Anterior cingulate cortex (tissue), 58 donors: ENCODE data around the gene GNA15.

Experiments used
- DNase-seq, 58 donors: peaks; one replicate each; lab custom pipeline; 2025; lab: John Stamatoyannopoulos, UW

The GNA15 gene

DNA sequence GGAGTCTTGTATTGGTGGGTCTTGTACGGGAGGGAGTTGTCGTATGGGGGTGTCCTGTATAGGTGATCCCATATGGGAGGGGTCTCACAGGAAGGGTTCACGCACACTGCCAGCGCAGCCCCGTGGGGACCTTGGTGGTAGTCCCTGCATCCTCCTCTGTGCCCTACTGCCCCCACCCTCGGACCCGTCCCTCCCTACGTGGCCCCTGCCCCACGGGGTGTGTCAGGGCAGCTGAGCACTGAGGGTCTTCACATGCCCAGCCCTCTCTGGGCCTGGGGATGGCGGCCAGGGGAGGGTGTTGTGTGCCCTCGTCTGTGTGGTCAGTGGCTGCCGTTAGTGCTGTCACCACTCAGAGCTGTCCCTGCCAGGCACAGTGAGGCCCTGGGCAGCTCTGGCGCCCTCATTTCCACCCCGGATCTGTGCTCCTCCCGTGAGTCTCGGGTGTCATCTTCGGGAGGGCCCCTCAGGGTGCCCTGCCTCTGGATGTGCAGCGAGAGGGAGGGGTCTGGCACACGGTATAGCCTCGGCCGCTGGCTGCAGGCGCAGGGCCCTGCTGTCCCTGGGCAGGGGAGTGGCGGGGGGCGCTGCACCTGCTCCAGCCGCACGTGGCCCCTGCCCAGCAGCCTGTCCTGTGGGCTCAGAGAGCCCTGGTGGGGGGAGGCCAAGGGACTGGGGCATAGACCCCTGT is 16.0 kb upstream of the GNA15 start:
- peak in 9 of 58 donors; percentile 7 to 49 (median 23) for DNase-seq

- no peak for DNase-seq
Observed at GRCh38 chr19:3120611-3121276, 15.1 kb upstream of the GNA15 start.

- no peak for DNase-seq
Observed at GRCh38 chr19:3121396-3121795, 14.4 kb upstream of the GNA15 start.

GRCh38 chr19:3121821-3122511 is 13.9 kb upstream of the GNA15 start:
- no peak for DNase-seq

DNA sequence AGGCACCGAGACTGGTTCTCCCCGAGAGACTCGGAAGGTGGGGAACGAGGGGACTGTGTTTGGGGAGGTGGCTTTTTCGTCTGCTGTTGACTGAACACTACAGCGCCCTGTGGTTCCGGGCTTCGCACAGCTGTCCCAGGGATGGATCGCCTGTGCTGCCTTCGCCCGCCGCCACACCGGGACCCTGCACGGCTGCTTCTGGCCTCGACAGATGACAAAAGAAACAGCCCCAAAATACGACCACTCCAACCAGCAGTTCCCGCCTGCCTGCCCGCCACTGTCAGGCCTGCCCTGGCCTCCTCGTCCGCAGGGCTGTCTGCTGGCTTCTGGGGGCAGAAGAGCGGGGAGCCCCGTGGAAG is 13.3 kb upstream of the GNA15 start:
- DNase-seq = no peak

GRCh38 chr19:3123088-3123721 is 12.6 kb upstream of the GNA15 start:
- DNase-seq = no peak

- no peak for DNase-seq
Observed at GRCh38 chr19:3123956-3124355, 11.9 kb upstream of the GNA15 start.

DNA sequence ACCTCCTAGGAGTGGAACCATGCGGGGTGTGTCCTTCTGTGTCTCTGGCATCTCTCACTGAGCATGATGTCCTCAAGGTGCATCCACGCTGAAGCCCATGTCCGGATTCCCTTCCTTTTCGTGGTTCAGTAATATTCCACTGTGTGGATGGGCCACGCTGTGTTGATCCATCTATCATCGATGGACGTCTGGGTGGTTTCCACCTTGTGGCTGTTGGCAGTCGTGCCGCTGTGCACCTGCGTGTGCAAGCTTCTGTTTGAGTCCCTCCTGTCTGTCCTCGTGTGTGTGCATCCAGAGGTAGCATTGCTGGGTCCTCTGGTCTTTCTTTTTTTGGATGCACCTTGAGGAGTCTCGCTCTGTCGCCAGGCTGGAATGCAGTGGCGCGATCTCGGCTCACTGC is 11.2 kb upstream of the GNA15 start:
- DNase-seq = no peak

DNA sequence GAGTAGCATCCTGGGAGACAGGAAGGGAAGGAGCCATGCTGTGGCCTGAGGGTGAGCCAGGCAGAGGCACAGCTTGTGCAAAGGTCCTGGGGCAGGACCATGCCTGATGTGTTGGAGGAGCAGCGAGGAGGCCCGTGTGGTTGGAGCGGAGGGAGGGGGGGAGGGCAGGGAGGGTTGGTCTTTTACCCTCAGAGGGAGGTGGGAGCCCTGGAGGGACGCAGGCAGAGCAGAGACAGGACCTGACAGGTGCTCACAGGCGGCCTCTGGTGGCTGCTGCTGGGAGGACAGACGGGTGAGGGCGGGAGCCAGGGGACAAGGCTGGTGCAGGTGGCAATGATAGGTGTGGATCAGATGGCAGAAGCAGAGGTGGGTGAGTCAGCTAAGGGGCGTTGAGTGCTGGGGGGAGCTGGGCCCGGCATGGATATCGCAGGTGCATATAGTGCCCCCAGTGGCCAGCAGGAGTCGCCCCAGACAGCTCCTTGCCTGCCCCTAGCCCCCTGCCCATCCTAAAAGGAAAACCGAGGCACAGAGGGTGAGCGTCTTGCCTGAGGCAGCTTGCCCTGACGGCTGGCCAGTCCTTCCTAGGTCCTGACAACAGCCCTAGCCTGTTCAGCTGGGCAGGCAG is 9.8 kb upstream of the GNA15 start:
- DNase-seq = peak in 5 of 58 donors; percentile 11 to 25 (median 20)

DNA sequence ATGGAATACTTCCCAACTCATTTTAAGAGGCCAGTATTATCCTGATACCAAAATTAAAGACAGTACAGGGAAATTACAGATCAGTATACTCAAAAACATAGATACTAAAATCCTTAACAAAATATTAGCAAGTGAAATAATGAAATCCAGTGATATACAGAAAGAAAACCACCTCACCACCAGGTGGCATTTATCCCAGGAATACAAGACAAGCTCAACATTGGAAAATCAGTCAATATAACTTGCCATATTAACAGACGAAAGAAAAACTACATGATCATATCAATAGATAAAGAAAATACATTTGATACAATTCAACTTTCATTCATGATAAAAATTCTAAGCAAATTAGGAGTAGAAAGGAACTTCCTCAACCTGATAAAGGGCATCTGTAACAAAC is 6.7 kb upstream of the GNA15 start:
- DNase-seq = no peak

DNA sequence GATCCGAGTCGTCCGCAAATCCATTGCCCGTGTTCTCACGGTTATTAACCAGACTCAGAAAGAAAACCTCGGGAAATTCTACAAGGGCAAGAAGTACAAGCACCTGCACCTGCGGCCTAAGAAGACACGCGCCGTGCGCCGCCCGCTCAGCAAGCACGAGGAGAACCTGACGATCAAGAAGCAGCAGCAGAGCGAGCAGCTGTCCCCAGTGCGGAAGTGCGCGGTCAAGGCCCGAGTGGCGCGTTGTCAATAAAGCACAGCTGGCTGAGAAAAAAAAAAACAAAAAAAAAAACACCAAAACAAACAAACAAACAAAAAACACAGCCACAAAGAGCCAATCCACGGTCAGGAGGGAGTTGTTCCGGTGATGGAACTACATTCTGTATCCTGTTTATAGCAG is 4.7 kb upstream of the GNA15 start:
- no peak for DNase-seq

DNA sequence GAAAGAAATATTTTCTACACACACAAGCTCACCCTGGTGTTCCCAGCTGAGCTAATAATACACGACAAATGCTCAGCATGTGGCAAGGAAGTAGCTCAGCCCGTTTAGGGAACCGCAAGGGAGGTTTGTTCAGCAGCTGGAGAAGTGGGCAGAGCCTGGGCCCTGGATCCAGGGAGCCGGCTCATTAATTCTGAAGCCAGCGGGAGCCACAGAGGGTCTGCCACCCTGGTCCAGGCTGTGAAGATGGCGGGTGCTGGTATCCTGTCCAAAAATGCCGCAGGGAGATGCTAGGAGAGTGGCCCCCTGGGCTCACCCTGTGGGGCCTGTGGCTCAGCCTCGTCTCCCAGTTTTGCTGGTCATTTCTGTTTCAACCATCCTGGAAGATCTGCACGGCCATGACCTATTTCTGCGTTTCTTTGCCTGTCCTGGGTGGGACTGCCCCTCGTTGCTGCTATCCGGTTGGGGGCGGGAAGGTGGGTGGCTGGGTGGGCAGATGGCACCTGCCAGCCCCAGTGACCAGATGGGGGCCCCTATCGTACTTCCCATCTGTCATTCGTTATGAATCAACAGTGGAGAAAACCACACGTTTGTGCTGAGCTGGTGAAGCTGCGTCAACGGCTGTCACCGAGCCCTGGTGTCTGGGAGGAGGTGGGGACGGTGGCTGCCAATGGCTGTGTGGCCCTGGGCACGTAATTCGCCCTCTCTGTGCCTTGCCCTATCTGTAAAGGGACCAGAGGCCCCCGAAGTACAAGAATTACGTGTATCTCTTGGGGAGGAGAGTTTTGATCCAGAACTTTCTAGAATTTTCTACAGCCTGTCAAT is 2.7 kb upstream of the GNA15 start:
- DNase-seq = peak in 18 of 58 donors; percentile 3 to 63 (median 24)

- no peak for DNase-seq
Observed at GRCh38 chr19:3133793-3134116, 2.1 kb upstream of the GNA15 start.

DNA sequence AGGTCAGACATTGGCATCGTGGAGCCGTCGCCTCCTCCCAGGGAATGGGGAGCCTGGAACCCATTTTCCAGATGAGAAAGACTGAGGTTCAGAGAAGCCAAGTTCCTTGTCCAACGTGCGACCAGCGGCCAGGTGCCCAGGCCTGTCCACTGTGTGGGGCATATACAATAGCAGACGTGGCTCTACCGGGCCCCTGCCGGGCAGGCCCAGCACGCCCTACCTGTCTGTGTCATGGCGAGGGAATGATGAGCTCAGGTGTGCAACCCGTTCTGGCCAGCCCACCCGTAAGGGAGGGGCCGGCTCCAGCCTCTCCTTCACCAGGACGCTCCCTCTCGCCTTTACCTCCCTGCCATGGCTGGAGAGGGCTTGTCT is 837 bp downstream of the GNA15 start:
- DNase-seq = no peak

DNA sequence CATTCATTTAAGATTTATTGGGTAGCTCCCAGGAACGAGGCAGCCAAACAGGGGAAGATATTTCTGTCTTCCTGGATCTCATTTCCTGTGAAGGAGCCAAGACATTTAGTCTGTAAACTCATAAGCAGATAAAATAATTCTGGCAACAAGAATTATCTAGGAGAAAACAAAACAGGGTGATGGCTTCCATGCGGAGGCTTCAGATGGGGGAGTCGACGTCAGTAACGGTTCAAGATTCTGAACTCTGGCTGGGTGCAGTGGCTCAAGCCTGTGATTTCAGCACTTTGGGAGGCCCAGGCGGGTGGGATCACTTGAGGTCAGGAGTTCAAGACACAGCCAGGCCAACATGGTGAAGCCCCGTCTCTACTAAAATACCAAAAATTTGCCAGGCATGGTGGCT is 1.3 kb downstream of the GNA15 start:
- DNase-seq = no peak

GRCh38 chr19:3138268-3138667 is 2.4 kb downstream of the GNA15 start:
- DNase-seq = no peak

DNA sequence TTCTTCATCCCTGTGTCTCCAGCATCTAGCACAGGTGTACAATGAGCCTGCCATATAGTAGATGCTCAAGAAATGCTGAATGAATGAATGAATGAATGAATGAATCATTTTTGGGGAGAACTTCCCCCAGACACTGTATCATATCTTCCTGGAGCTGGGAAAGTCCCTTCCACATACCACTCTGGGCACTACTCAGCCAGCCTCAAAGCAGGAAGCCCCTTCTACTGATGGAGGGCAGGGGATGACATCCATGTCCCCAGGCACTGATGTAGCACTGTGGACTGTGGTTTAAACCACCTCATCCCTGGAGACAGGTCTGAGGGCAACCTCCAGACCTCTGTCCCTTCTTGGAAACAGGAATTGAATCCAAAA is 4.8 kb downstream of the GNA15 start:
- DNase-seq = no peak

DNA sequence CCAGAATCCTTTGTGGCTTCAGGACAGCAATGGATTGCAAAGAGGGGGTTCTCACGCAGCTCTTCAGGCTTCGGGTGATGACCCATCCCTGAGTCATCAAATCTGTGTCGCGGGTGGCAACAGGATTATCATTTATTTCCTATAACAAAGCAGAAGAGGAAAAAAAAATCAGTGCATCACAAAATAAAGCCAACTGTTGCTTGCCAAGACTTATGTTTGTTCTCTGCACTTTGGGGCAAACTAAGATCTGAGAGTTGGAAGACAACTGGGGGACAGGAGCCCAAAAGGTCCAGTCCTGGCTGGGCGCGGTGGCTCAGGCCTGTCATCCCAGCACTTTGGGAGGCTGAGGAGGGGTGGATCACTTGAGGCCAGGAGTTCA is 6.4 kb downstream of the GNA15 start:
- no peak for DNase-seq

DNA sequence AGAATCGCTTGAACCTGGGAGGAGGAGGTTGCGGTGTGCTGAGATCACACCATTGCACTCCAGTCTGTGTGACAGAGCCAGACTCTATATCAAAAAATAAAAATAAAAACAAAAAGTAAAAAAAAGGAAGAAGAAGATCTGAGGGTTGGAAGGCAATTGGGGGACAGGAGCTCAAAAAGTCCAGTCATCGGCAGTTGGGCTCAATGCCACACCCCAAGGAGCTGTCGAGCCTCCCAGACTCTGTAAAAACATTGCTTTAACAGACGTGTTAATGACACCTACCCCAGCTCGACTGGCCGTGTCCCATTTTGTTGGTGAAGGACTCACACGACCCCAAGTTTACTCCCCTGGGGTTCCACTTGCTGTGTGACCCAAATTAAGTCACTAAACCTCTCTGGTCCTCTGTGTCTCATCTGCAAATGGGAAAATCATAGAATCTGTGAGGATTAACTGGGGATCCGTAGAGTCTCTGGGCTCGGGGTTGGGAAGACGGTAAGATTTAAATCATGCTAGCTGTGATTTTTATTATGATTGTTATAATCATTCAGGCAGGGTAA is 7.0 kb downstream of the GNA15 start:
- DNase-seq = no peak
